HL-60/S4 treated with phorbol 12-myristate 13-acetate at 8.2 ng/mL for 4 days and 3 days (cell line): Measurements from ENCODE around the gene EN2.

Experiments used
- in situ Hi-C: fragments of 300-500 bp; cut with MboI; formaldehyde crosslinking; loops from 2 replicates; pipeline ENCODE4 v1.15.0; 2022; ENCODE audit warnings: low sequenced_read_pairs

EN2 gene

GRCh38 chr7:155507576-155507975 lies 49.6 kb downstream of the EN2 start:
- in situ Hi-C loops: no loop called here

DNA sequence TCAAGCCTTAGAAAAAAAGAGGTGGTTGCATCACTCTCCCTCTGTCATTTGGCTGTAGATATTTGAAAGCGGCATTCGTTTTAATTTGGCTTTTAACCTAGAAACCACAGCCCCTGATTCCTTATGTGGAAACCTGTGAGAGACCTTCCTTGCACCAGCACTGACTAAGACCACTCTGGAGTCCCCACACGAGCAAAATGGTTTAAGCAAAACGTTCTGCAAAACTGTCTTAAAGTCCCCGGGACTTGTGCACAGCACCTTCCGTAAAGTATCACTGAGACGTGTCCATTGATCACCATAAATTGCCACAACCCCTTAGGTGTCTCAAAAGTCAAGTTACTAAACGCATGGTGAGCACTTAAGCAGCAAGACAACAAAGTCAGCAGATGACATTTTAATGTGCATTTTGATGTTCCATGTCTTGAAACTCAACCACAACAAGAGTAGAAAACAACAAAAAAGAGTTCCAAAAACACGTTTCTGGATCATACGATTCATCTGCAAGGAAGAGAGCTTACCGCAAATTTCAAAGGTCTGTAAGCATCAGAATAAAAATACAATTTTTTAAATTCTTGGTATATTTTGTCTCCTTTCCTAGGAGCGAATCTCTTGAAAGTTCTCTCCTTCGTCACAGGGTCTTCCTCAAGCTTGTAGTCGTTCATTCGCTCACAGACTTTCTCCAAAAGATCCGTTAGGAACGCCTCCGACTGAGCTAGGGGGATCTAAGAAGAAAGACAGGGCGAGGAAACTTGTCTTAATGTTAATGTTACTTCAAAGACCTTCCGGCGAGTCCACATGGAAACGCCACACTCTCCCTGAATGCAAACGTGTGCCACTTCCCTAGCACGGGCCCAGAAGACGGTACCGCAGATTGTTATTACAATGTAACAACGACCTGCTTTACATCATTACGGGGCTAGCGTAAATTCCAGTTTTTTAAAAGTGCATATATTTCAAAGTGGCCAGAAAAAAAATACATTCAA lies 50.7 kb downstream of the EN2 start:
- in situ Hi-C loops: no loop called here

GRCh38 chr7:155509359-155509724 lies 51.4 kb downstream of the EN2 start:
- in situ Hi-C loops: no loop called here

GRCh38 chr7:155509725-155510551 lies 52.0 kb downstream of the EN2 start:
- in situ Hi-C loops: no loop called here

- in situ Hi-C loops: no loop called here
Observed at GRCh38 chr7:155510975-155511701, 53.2 kb downstream of the EN2 start.

GRCh38 chr7:155511702-155511996 lies 53.7 kb downstream of the EN2 start:
- in situ Hi-C loops: no loop called here

DNA sequence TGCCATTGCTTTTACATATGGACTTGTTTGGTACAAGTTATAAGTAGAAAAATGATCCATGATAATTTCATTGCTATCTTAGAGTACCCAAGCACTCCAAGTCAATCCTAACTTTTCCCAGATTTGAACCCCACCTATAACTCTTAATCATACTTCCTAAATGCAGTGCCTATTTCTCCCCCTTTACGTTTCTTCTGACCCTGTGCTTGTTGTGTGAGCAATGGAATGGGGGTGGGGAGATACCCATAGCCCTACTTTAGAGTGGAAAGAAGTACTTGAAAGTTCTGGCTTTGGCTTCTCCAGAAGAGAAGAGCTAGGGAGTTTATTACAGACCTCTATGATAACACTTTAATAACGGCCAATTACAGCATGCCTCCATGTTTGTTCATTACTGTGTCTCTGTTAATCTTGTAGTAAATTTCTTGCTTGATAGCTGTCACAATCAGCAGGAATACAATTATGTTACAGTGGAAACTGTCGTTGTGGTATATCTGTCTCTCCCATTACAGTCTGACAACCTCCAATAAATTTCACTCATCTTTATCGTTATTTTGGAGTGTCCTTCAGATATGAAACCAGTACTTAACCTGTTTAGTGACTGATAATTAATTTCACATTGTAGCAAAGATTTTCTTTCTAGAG lies 54.4 kb downstream of the EN2 start:
- in situ Hi-C loops: no loop called here

- in situ Hi-C loops: no loop called here
Observed at GRCh38 chr7:155513543-155514285, 55.8 kb downstream of the EN2 start.

- in situ Hi-C loops: no loop called here
Observed at GRCh38 chr7:155514296-155514695, 56.4 kb downstream of the EN2 start.
